K562 (cell line): Measurements from ENCODE around the gene MVD. TPM values are rescaled to one million over a fixed set of nuclear protein-coding genes. Genes with fewer than 3 reads are reported as not detected.
A peak's percentile ranks its signal among the peaks of the same experiment; 100 is the strongest.

Experiments
- ASH1L ChIP-seq: fragments of 450-650 bp; IDR thresholded peaks from 2 replicates; pipeline ENCODE4 v1.6.1; 2018; ENCODE audit warnings: borderline replicate concordance, mild to moderate bottlenecking, low read depth; ENCODE audit not compliant: partially characterized antibody
- CLOCK ChIP-seq: fragments of 250-450 bp; sonication (Bioruptor Pico); IDR thresholded peaks from 2 replicates; pipeline ENCODE4 v1.4.0; 2020; ENCODE audit warnings: mild to moderate bottlenecking, moderate library complexity, borderline replicate concordance
- HSF4 ChIP-seq: fragments of 250-450 bp; sonication (Bioruptor Pico); IDR thresholded peaks from 2 replicates; pipeline ENCODE4 v2.1.2; 2022; ENCODE audit warnings: mild to moderate bottlenecking, moderate library complexity, borderline replicate concordance
- MCM7 ChIP-seq, 2 experiments: fragments of 450-650 bp; IDR thresholded peaks; 2 replicates each; pipeline ENCODE4 v1.6.1; 2016 to 2018
- MYBL2 ChIP-seq, 2 experiments: fragments of 450-650 bp in 1 of 2; sonication (generic) in 1 of 2; formaldehyde crosslinking in 1 of 2; IDR thresholded peaks; 2 replicates each; pipeline versions ENCODE4 v1.6.1 to v1.8.1; 2017 to 2022; ENCODE audit warnings: borderline replicate concordance in 1 of 2, inconsistent platforms in 1 of 2, low read depth in 1 of 2, mild to moderate bottlenecking in 1 of 2, missing genetic modification reagents in 1 of 2, moderate library complexity in 1 of 2
- NR4A1 ChIP-seq, 2 experiments: fragments of 250-450 bp in 1 of 2; fragments of 450-650 bp in 1 of 2; sonication (Bioruptor Pico) in 1 of 2; IDR thresholded peaks; 2 replicates each; pipeline versions ENCODE4 v1.4.0 to v1.6.1; 2016 to 2020; ENCODE audit warnings: mild to moderate bottlenecking in 2 of 2, missing compliant biosample characterization in 1 of 2, missing genetic modification characterization in 1 of 2, moderate library complexity in 1 of 2
- RBFOX2 ChIP-seq: fragments of 200-400 bp; formaldehyde crosslinking; IDR thresholded peaks from 2 replicates; pipeline ENCODE4 v1.6.1; 2017; ENCODE audit warnings: low read depth, mild to moderate bottlenecking, low read length, moderate library complexity
- SMARCC2 ChIP-seq: fragments of 450-650 bp; IDR thresholded peaks from 2 replicates; pipeline ENCODE4 v1.6.1; 2017; ENCODE audit warnings: antibody characterized with exemption, moderate library complexity, mild to moderate bottlenecking, low read depth
- TSC22D4 ChIP-seq: fragments of 450-650 bp; IDR thresholded peaks from 2 replicates; pipeline ENCODE4 v1.6.1; 2016; ENCODE audit warnings: missing genetic modification characterization, missing biosample characterization, control low read depth
- XRCC3 ChIP-seq: fragments of 450-650 bp; IDR thresholded peaks from 2 replicates; pipeline ENCODE4 v1.6.1; 2017; ENCODE audit warnings: mild to moderate bottlenecking, moderate library complexity
- ZC3H11A ChIP-seq: IDR thresholded peaks from 2 replicates; pipeline ENCODE4 v1.6.1; 2012; ENCODE audit warnings: low read depth, low read length, improper control_type of control experiment
- ZKSCAN3 ChIP-seq: fragments of 250-450 bp; sonication (Bioruptor Pico); IDR thresholded peaks from 2 replicates; pipeline ENCODE4 v1.4.0; 2020
- ZKSCAN8 ChIP-seq: fragments of 200-800 bp; sonication (Bioruptor generic); IDR thresholded peaks from 2 replicates; pipeline ENCODE4 v1.6.1; 2016; ENCODE audit warnings: missing genetic modification characterization, missing compliant biosample characterization
- ZNF133 ChIP-seq: fragments of 250-450 bp; sonication (Bioruptor Pico); IDR thresholded peaks from 2 replicates; pipeline ENCODE4 v1.4.0; 2020; ENCODE audit warnings: mild to moderate bottlenecking
- ZNF398 ChIP-seq: fragments of 250-450 bp; sonication (Bioruptor Pico); IDR thresholded peaks from 2 replicates; pipeline ENCODE4 v1.8.0; 2021; ENCODE audit warnings: moderate library complexity, mild to moderate bottlenecking, inconsistent platforms
- ZNF551 ChIP-seq: fragments of 250-450 bp; sonication (Bioruptor Pico); IDR thresholded peaks from 2 replicates; pipeline ENCODE4 v1.5.0; 2021; ENCODE audit warnings: mild to moderate bottlenecking, moderate library complexity
- ZNF583 ChIP-seq: fragments of 250-450 bp; sonication (Bioruptor Pico); IDR thresholded peaks from 2 replicates; pipeline ENCODE4 v1.4.0; 2020
- ZNF668 ChIP-seq: fragments of 250-450 bp; sonication (Bioruptor Pico); IDR thresholded peaks from 2 replicates; pipeline ENCODE4 v1.8.0; 2022; ENCODE audit warnings: mild to moderate bottlenecking, inconsistent platforms
- polyA plus RNA-seq, 8 experiments: library from polyadenylated mRNA; depleted of rRNA in 4 of 8; stranded (reverse) in 5 of 8; unstranded in 3 of 8; fragments of >200 nt; fragmentation: Nextera tagmentation in 2 of 8; fragmentation: Illumina TruSeq in 1 of 8; extraction: Ambion mirVana in 2 of 8; extraction: Trizol in 1 of 8; gene quantifications; 2 replicates each; pipeline versions ENCODE4 v1.2.1 to v1.2.3, GENCODE V29; 2011 to 2014; ENCODE audit warnings: inconsistent platforms in 1 of 8, missing spikeins in 1 of 8
- total RNA-seq, 7 experiments: library from RNA; depleted of rRNA in 6 of 7; stranded (reverse); fragments of >200 nt in 6 of 7; fragmentation: Illumina TruSeq in 2 of 7; extraction: Trizol in 2 of 7; gene quantifications; 2 replicates each; pipeline versions ENCODE4 v1.2.1 to v1.2.3, GENCODE V29; 2011 to 2021; ENCODE audit warnings: low replicate concordance in 1 of 7
- TF ChIP-seq, protein P1 (sequence below): fragments of 250-450 bp; sonication (Bioruptor Pico); IDR thresholded peaks from 2 replicates; pipeline ENCODE4 v1.4.0; 2020; ENCODE audit warnings: mild to moderate bottlenecking, moderate library complexity

Gene MVD
- total and polyA plus RNA-seq, 9 of the 15 experiments (the other 6 are each of a cell fraction or from before 2014, with no cell fraction given) = 12.2 to 141 (median 45.3) TPM

- TF ChIP-seq CLOCK (CRISPR knock-in tag) (no peak), HSF4 (CRISPR knock-in tag) (no peak), NR4A1 (CRISPR knock-in tag; IDR thresholded peaks at IDR 0.05) (no peak), NR4A1 (tag; IDR thresholded peaks at IDR 0.05) (no peak), MCM7 (IDR thresholded peaks at IDR 0.05) (no peak), MYBL2 (IDR thresholded peaks at IDR 0.05; ENCODE audit: low read depth) (no peak), MYBL2 (CRISPR knock-in tag; IDR thresholded peaks at IDR 0.05; ENCODE audit: borderline replicate concordance) (no peak), SMARCC2 (no peak), ZNF133 (CRISPR knock-in tag) (no peak), ZNF551 (CRISPR knock-in tag) (no peak), ZNF583 (no peak), ZKSCAN8 (no peak), XRCC3 (no peak), ASH1L (no peak), RBFOX2 (peak; percentile 63), ZKSCAN3 (CRISPR knock-in tag) (no peak), TSC22D4 (tag) (no peak), ZC3H11A (no peak), ZNF398 (CRISPR knock-in tag) (no peak), ZNF668 (CRISPR knock-in tag) (no peak)
- TF ChIP-seq, protein P1, sequence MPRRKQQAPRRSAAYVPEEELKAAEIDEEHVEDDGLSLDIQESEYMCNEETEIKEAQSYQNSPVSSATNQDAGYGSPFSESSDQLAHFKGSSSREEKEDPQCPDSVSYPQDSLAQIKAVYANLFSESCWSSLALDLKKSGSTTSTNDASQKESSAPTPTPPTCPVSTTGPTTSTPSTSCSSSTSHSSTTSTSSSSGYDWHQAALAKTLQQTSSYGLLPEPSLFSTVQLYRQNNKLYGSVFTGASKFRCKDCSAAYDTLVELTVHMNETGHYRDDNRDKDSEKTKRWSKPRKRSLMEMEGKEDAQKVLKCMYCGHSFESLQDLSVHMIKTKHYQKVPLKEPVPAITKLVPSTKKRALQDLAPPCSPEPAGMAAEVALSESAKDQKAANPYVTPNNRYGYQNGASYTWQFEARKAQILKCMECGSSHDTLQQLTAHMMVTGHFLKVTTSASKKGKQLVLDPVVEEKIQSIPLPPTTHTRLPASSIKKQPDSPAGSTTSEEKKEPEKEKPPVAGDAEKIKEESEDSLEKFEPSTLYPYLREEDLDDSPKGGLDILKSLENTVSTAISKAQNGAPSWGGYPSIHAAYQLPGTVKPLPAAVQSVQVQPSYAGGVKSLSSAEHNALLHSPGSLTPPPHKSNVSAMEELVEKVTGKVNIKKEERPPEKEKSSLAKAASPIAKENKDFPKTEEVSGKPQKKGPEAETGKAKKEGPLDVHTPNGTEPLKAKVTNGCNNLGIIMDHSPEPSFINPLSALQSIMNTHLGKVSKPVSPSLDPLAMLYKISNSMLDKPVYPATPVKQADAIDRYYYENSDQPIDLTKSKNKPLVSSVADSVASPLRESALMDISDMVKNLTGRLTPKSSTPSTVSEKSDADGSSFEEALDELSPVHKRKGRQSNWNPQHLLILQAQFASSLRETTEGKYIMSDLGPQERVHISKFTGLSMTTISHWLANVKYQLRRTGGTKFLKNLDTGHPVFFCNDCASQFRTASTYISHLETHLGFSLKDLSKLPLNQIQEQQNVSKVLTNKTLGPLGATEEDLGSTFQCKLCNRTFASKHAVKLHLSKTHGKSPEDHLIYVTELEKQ (CRISPR knock-in tag) = no peak
Observed at GRCh38 chr16:88634141-88634993, 28.5 kb downstream of the MVD start (continued).
